Gastroesophageal sphincter (tissue), 4 donors: ENCODE results near the gene LAMB4. TPM values are rescaled to one million over a fixed set of nuclear protein-coding genes. Genes with fewer than 3 reads are reported as not detected.
A peak's percentile ranks its signal among the peaks of the same experiment; 100 is the strongest.

Experiments
- ATAC-seq: fragments of 150-250 bp; one replicate; pipeline ENCODE4 v1.9.1; 2016; ENCODE audit warnings: mild to moderate bottlenecking, moderate library complexity
- H3K27ac ChIP-seq, 4 donors: fragments of 200-600 bp; sonication (generic) in 3 of 4; 1 replicate in 3 of 4; 2 replicates in 1 of 4; pipeline ENCODE4 v1.5.1; 2016 to 2019
- H3K27me3 ChIP-seq: fragments of 200-600 bp; sonication (generic); one replicate; pipeline ENCODE4 v1.5.1; 2019
- H3K36me3 ChIP-seq, 2 donors: fragments of 200-600 bp; sonication (generic); one replicate each; pipeline ENCODE4 v1.5.1; 2019; ENCODE audit warnings: control low read depth in 1 of 2
- H3K4me1 ChIP-seq, 3 donors: fragments of 200-600 bp; sonication (generic); 1 replicate in 2 of 3; 2 replicates in 1 of 3; pipeline ENCODE4 v1.5.1; 2016 to 2019; ENCODE audit warnings: control low read depth in 2 of 3
- H3K4me3 ChIP-seq, 2 donors: fragments of 200-600 bp; sonication (generic); one replicate each; pipeline ENCODE4 v1.5.1; 2019; ENCODE audit warnings: mild to moderate bottlenecking in 1 of 2, moderate library complexity in 1 of 2
- H3K9me3 ChIP-seq, 3 donors: fragments of 200-600 bp; sonication (generic); one replicate each; pipeline ENCODE4 v1.5.1; 2017 to 2019; ENCODE audit warnings: control low read depth in 2 of 3
- CTCF ChIP-seq, 4 experiments: fragments of 200-600 bp in 2 of 4; fragments of 450-650 bp in 2 of 4; sonication (generic) in 1 of 4; IDR thresholded peaks; one replicate each; pipeline ENCODE4 v1.5.1; 2017 to 2019; ENCODE audit warnings: antibody characterized with exemption in 4 of 4, mild to moderate bottlenecking in 2 of 4, moderate library complexity in 2 of 4
- EP300 ChIP-seq: sonication (generic); formaldehyde crosslinking; IDR thresholded peaks from one replicate; pipeline ENCODE4 v1.6.1; 2017; ENCODE audit warnings: antibody characterized with exemption, mild to moderate bottlenecking
- POLR2A ChIP-seq, 2 donors: fragments of 450-650 bp; IDR thresholded peaks; one replicate each; pipeline ENCODE4 v1.6.1; 2017; ENCODE audit warnings: antibody characterized with exemption in 2 of 2, mild to moderate bottlenecking in 2 of 2, moderate library complexity in 1 of 2
- POLR2AphosphoS5 ChIP-seq: sonication (generic); formaldehyde crosslinking; IDR thresholded peaks from one replicate; pipeline ENCODE4 v1.6.1; 2017; ENCODE audit warnings: antibody characterized with exemption
- WGBS, 2 donors: methylation state at CpG; one replicate each; pipeline ENCODE4 v1.1.5; 2018; ENCODE audit warnings: low coverage in 1 of 2; 5-methylcytosine and 5-hydroxymethylcytosine counted together
- total RNA-seq, 4 donors: library from RNA; depleted of rRNA; stranded (reverse); fragments of >200 nt; gene quantifications; one replicate each; pipeline ENCODE4 v1.1.0, GENCODE V29; 2016

The LAMB4 gene
- total RNA-seq, 4 donors from 2014 or later, result 0.23 to 0.82 TPM; not detected in 2

DNA sequence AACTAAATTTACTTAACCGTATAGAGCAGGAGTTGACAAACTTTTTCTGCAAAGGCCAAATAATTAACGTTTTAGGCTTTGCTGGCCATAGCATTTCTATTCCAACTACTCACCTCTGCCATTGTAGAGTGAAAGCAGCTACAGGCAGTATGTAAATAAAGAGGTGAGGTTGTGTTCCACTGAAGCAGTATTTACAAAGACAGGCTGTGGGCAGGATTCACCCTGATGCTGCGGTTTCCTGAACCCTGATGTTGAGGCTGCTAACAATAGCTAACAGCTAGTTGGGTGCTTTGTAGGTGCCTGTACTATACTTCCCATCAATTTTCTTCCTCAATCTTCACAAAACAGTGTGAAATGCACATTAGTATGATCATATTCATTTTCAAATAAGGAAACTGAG is 80.2 kb downstream of the LAMB4 start:
- no peak for ATAC-seq
- Histone ChIP-seq H3K27me3 (no peaks in the 10 kb centered on the region), H3K36me3 (no peaks in the 10 kb centered on the region), H3K9me3 (no peaks in the 10 kb centered on the region), H3K4me1 (peaks cover 0 to 8% (median 0%) of the 10 kb centered on the region in 3 donors), H3K4me3 (no peak overlapping the region), H3K27ac (no peak overlapping the region)
- no peak for TF ChIP-seq CTCF (IDR thresholded peaks at IDR 0.05)
- no peak for TF ChIP-seq POLR2A (IDR thresholded peaks at IDR 0.05)
- no peak for TF ChIP-seq EP300
- TF ChIP-seq POLR2AphosphoS5, result no peak
- 89% methylated on average over 2 to 3 of the region's 3 CpGs for WGBS, 2 donors

DNA sequence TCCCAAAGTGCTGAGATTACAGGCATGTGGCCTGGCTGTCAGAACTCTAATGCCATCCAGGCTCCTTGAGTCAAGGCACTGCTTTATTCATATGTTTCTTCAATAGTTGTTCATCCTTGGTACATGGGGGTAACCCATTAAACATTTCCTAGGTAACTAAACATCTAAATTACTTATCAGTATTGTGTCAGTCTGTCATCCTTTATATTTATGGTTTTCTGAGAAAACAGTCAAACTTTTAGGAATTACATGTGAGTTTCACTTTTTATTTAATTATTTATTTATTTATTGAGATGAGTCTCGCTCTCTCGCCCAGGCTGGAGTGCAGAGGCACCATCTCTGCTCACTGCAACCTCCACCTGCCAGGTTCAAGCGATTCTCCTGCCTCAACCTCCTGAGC is 81.7 kb downstream of the LAMB4 start:
- no peak overlapping the region for H3K4me3 ChIP-seq
- WGBS, 2 donors, result 92% methylated on average over 3 of the region's 3 CpGs; no CpG with 5 or more reads in 1 of the 2 donors
- no peak for TF ChIP-seq POLR2AphosphoS5
- no peak for TF ChIP-seq CTCF (IDR thresholded peaks at IDR 0.05)
- TF ChIP-seq EP300, result no peak
- no peak for TF ChIP-seq POLR2A (IDR thresholded peaks at IDR 0.05)
- no peaks in the 10 kb centered on the region for H3K27me3 ChIP-seq
- H3K27ac ChIP-seq, result no peak overlapping the region
- H3K4me1 ChIP-seq, result peaks cover 0 to 9% (median 0%) of the 10 kb centered on the region in 3 donors
- no peak for ATAC-seq
- H3K9me3 ChIP-seq, result no peaks in the 10 kb centered on the region
- no peaks in the 10 kb centered on the region for H3K36me3 ChIP-seq

DNA sequence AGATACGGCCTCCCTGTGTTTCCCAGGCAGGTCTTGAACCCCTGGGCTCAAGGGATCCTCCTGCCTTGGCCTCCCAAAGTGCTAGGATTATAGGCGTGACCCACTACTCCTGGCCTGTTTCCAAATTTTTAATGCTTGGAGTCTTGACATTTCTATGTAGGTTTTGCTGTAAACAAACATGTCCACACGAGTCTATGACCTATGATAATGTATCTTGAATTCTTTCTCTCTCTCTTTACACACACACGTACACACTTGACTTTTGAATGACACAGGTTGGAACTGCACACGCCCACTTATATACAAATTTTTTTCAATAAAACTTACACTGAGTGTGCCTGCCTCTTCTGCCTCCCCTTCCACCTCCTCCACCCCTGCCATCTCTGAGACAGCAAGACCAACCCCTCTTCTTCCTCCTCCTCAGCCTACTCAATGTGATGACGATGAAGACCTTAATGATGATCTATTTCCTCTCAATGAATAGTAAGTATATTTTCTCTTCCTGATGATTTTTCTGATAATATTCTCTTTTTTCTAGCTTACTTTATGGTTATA is 83.1 kb downstream of the LAMB4 start:
- no peak overlapping the region for H3K4me3 ChIP-seq
- no peaks in the 10 kb centered on the region for H3K9me3 ChIP-seq
- TF ChIP-seq POLR2AphosphoS5 (no peak), POLR2A (IDR thresholded peaks at IDR 0.05) (no peak), EP300 (no peak), CTCF (IDR thresholded peaks at IDR 0.05) (no peak)
- H3K36me3 ChIP-seq, result no peaks in the 10 kb centered on the region
- H3K27me3 ChIP-seq, result no peaks in the 10 kb centered on the region
- no peak overlapping the region for H3K27ac ChIP-seq
- peaks cover 0 to 9% (median 0%) of the 10 kb centered on the region in 3 donors for H3K4me1 ChIP-seq
- ATAC-seq, result no peak
- 82 to 87% methylated on average over 4 to 6 of the region's 6 CpGs for WGBS, 2 donors

DNA sequence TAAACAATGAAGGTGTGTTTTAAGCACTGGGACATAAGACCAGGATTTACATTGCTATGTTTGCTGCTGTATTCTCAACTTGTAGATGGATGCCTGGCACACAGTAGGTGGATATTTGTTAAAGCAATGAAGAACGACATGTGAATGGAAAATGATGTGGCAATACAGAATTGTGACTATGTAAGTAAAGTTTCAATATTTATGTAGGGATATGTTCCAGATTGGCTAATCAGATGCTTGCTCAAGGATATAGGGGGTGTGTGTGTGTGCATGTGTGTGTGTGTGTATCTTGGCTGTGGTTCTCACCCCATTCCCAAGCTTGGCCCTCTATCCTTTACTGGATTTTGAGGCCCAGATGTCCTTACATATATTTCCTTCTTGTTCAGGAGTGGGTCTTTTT is 84.5 kb downstream of the LAMB4 start:
- H3K36me3 ChIP-seq, result no peaks in the 10 kb centered on the region
- WGBS, 2 donors, result 64 to 83% methylated on average over 1 of the region's 1 CpG
- no peaks in the 10 kb centered on the region for H3K9me3 ChIP-seq
- H3K27ac ChIP-seq, result no peak overlapping the region
- peak; percentile 23 for ATAC-seq
- no peak for TF ChIP-seq POLR2AphosphoS5
- TF ChIP-seq POLR2A (IDR thresholded peaks at IDR 0.05), result no peak
- TF ChIP-seq EP300, result no peak
- no peak for TF ChIP-seq CTCF (IDR thresholded peaks at IDR 0.05)
- peaks cover 0 to 9% (median 0%) of the 10 kb centered on the region in 3 donors for H3K4me1 ChIP-seq
- H3K4me3 ChIP-seq, result no peak overlapping the region
- H3K27me3 ChIP-seq, result no peaks in the 10 kb centered on the region

DNA sequence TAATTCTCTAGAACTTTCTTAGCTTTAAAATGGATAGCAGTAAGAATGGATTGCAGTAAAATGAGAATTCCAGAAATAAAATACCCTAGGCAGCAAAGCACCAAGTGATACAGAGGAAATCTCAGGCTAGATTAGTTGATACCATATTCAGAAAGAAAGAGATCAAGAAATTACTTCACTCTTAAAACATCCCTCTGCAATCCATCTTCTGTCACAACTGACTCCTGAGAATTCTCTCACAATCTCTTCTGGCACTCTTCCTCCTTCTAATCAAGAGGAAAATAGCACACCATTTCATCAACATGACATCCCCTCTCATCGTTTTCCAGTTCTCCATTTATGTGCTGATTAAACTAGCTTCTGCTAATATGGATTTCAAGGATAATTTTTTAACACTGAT is 85.0 kb downstream of the LAMB4 start:
- Histone ChIP-seq H3K4me3 (no peak overlapping the region), H3K9me3 (no peaks in the 10 kb centered on the region), H3K27ac (no peak overlapping the region), H3K4me1 (peaks cover 0 to 9% (median 0%) of the 10 kb centered on the region in 3 donors), H3K27me3 (no peaks in the 10 kb centered on the region), H3K36me3 (no peaks in the 10 kb centered on the region)
- peak; percentile 83 for ATAC-seq
- TF ChIP-seq CTCF (IDR thresholded peaks at IDR 0.05) (no peak), EP300 (no peak), POLR2AphosphoS5 (no peak), POLR2A (IDR thresholded peaks at IDR 0.05) (no peak)
- 0 to 21% methylated on average over 1 of the region's 1 CpG for WGBS, 2 donors
